ENCODE data around the gene RFX8.
"Not testable (repeated sequence)": the region's sequence is repeated elsewhere in the genome, so short reads cannot be mapped to it uniquely, and the experiment has no call there.

Gene RFX8

DNA sequence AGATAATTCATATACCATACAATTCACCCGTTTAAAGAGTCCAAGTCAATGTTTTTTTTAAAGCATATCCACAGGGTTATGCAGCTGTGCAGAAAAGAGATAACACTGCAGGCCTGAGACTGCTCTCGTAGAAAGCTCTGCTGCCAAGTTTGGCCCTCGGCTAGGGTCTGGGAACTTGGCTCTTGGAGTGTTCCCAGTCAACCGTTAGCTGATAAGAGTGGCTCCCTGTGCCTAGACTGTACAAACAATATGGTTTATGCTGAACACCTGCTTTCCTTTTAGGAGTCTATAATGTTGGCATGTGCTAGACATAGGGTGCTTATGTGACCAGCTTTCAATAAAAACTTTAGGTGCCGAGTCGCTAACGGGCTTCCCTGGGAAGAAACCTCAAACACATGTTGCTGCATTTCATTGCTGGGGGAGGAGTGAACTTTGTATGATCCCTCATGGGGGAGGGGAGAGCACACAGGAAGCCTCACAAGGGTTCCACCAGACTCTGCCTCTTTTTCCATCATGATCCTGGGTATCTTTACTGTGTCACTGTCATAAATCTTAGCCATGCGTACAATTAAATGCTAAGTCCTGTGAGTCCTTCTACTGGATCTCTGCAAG lies 34.7 kb downstream of the RFX8 start:
- peak; percentile 64 for DNase-seq (ENCODE audit: low read depth)

- no peak for DNase-seq (ENCODE audit: low read depth)
These were observed 35.2 kb downstream of the RFX8 start for GRCh38 chr2:101439716-101440115.

GRCh38 chr2:101438555-101438954 lies 36.4 kb downstream of the RFX8 start:
- DNase-seq (ENCODE audit: low read depth): not testable (repeated sequence)

GRCh38 chr2:101435001-101435862 lies 39.7 kb downstream of the RFX8 start:
- DNase-seq (ENCODE audit: low read depth): peak; percentile 44

DNA sequence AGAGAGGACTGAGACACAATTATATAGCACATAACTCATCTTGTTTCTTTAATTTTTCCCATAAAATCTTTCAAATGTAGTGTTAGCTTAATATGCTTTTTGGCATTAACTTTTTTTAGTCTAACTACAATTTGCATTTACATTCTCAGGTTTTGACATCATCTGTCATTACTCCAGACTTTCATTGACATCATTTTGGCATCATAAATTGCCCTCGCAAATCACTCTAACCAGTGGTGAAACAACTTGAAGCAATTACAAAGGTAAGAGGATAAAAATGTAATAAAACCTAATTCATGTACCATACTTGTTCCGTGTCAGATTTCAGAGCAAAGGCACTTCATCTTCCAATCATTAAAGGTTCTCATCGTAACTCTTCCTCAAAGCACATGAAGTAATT lies 41.4 kb downstream of the RFX8 start:
- DNase-seq (ENCODE audit: low read depth): no peak

GRCh38 chr2:101432411-101433181 lies 42.3 kb downstream of the RFX8 start:
- DNase-seq (ENCODE audit: low read depth): no peak

- no peak for DNase-seq (ENCODE audit: low read depth)
These were observed 43.4 kb downstream of the RFX8 start for GRCh38 chr2:101431486-101431885.

- DNase-seq (ENCODE audit: low read depth): no peak
These were observed 44.8 kb downstream of the RFX8 start for GRCh38 chr2:101430156-101430555.

GRCh38 chr2:101429453-101429852 lies 45.5 kb downstream of the RFX8 start:
- no peak for DNase-seq (ENCODE audit: low read depth)

DNA sequence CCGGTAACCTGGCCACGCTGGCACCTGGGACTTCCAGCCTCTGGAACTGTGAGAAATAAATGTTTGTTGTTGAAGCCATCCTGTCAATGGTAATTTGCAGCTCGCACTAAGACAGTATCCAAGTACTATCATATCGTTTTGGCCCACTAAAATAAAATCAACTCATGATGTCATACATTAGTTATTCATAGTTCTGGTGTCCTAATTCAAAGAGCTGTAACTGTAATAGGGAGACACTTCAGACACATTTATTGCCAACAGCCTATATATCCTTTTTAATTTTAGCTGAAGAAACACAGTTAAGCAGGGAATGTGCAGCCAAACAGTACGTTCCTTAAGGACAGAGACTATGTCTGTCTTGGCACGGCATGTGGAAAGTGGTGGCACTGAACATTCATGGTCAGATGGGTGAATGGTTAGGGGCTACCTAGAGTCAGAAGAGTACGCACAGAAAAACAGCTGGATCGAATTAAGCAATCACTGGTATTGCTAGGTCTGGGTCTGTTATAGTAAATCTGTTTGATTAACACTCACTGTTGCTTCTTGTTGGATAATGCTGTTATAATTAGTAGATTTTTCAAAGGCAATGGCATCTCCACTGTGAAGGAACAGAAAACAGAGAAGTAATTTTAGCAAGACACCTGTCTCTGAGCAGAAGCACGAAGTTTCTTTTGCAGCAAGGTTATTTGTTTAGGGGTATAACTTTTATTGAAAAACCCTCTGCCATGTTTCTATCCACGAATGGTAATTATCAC lies 46.3 kb downstream of the RFX8 start:
- no peak for DNase-seq (ENCODE audit: low read depth)

GRCh38 chr2:101427743-101428142 lies 47.2 kb downstream of the RFX8 start:
- DNase-seq (ENCODE audit: low read depth): no peak

GRCh38 chr2:101427240-101427639 lies 47.7 kb downstream of the RFX8 start:
- no peak for DNase-seq (ENCODE audit: low read depth)

GRCh38 chr2:101426822-101427221 lies 48.1 kb downstream of the RFX8 start:
- no peak for DNase-seq (ENCODE audit: low read depth)

- peak; percentile 56 for DNase-seq (ENCODE audit: low read depth)
These were observed 54.3 kb downstream of the RFX8 start for GRCh38 chr2:101420623-101421022.

GRCh38 chr2:101419096-101419663 lies 55.7 kb downstream of the RFX8 start:
- peak; percentile 75 for DNase-seq (ENCODE audit: low read depth)

- DNase-seq (ENCODE audit: low read depth): no peak
These were observed 56.3 kb downstream of the RFX8 start for GRCh38 chr2:101418460-101419095.

DNA sequence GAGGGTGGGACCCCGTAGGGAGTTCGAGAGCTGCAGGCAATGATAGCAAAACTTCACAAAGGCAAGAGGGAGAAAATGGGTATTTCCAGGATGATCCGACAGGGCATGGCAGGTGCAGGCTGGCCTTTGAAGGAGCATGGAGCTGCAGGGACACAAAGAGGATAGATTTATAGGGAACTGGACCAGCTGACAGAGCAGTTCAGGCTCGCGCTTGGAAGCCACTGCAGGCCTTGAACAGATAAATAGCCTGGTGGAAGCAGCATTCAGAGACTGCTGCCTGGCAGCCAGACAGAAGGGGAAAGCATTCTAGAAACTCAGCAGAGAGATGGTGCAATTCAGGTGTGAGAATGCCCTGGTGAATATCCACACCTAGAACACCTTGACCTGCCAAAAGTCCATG lies 58.3 kb downstream of the RFX8 start:
- DNase-seq (ENCODE audit: low read depth): no peak

- no peak for DNase-seq (ENCODE audit: low read depth)
These were observed 59.0 kb downstream of the RFX8 start for GRCh38 chr2:101415884-101416283.

- no peak for DNase-seq (ENCODE audit: low read depth)
These were observed 59.7 kb downstream of the RFX8 start for GRCh38 chr2:101415220-101415619.

DNA sequence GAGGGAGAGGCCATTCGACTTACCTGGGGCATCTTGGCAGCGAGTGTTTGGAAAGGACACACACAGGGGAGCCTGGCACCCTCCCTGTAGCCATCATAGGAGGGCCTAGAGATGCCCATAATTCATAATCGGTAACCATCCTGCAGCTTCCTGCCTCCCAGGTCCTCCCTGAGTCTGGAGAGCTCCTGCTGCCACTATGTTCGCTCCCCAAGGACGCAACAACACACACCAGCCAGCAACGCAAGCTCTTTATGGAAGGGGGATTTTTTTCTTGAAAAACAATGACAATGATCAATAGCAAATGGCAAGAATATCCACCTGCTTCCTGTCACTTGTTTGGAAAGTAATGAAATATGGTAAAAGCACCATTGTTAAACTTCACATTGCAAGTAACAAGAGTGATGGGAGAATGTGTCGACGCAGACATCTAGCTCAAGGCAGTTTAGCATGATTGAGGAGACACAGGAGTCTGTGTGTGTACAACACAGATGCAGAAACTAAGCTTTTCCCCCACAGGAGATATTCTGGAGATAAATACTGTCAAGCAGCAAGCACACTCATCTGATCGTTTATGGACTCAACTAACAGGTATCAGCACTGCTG lies 62.7 kb downstream of the RFX8 start:
- DNase-seq (ENCODE audit: low read depth): no peak

GRCh38 chr2:101410746-101411145 lies 64.2 kb downstream of the RFX8 start:
- no peak for DNase-seq (ENCODE audit: low read depth)

All from iris pigment epithelial cell (primary cell).